Lower leg skin (tissue), 4 donors: ENCODE data around the gene CD84. TPM values are rescaled to one million over a fixed set of nuclear protein-coding genes. Genes with fewer than 3 reads are reported as not detected.

Experiments used
- DNase-seq, 2 donors: peaks; one replicate each; pipeline ENCODE4 v3.0.0-alpha.2; 2019; ENCODE audit warnings: low spot score in 2 of 2
- H3K4me3 ChIP-seq: fragments of 200-600 bp; sonication (generic); 2 replicates; pipeline ENCODE4 v1.5.1; 2017; ENCODE audit warnings: mild to moderate bottlenecking, low read depth; ENCODE audit not compliant: poor library complexity, severe bottlenecking
- POLR2A ChIP-seq, 2 donors: fragments of 450-650 bp; IDR thresholded peaks; one replicate each; pipeline ENCODE4 v1.6.1; 2016 to 2017; ENCODE audit warnings: antibody characterized with exemption in 2 of 2, mild to moderate bottlenecking in 1 of 2, moderate library complexity in 1 of 2
- WGBS, 2 donors: methylation state at CpG; one replicate each; pipeline ENCODE4 v1.1.5; 2018; 5-methylcytosine and 5-hydroxymethylcytosine counted together
- intact Hi-C: fragments of 100-400 bp; cut with DNase I; formaldehyde crosslinking; loops from one replicate; pipeline ENCODE4 v1.15.0; 2023; ENCODE audit warnings: low total_unique reads
- total RNA-seq, 4 donors: library from RNA; depleted of rRNA; stranded (reverse); fragments of >200 nt; gene quantifications; one replicate each; pipeline ENCODE4 v1.1.0, GENCODE V29; 2016
- TF ChIP-seq, protein P1 (sequence below), 3 donors: fragments of 450-650 bp; IDR thresholded peaks; one replicate each; pipeline ENCODE4 v1.5.1; 2016; ENCODE audit warnings: antibody characterized with exemption in 3 of 3, mild to moderate bottlenecking in 3 of 3, moderate library complexity in 2 of 3

Gene CD84
- total RNA-seq, 4 donors from 2014 or later = 1.7 to 3.9 (median 2.0) TPM

DNA sequence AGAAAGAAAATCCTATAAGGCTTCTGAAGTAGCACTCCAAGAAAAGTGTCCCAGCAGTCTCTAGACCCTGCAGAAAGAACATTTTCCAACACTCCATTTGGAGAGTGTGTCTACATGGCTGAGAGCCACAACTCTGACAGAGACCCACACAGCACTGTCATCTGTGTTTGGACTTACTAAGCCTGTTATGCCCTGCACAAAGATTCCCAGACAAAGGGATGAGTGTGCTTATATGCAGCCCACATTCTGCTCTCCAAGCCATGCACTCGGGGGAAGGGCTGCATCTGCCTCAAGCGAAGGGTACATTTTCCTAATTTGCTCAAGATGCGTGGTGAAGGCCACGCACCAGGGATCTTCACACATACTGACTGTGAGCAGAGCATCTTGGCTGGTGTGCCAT, 31.9 kb downstream of the CD84 start:
- no peak for DNase-seq
- intact Hi-C loops = no loop called here

DNA sequence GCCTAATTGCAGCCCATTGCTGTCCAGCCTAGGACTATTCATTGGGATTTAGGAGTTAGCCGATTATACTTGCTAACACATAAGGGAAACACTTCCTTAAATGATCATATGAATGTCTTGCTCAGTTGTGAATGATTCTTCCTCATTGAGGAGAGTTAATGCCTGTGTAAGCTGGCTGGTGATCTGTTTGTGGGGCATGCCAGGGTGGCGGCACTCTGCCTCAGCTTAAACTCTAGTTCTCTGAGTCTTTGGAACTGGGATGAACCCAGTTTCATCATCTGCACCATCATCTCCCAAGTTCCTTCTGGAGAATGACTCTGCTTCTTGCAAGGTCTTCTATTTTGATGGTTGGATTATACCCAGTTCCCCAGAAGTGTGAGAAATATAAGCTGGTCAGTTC, 32.4 kb downstream of the CD84 start:
- TF ChIP-seq, protein P1, sequence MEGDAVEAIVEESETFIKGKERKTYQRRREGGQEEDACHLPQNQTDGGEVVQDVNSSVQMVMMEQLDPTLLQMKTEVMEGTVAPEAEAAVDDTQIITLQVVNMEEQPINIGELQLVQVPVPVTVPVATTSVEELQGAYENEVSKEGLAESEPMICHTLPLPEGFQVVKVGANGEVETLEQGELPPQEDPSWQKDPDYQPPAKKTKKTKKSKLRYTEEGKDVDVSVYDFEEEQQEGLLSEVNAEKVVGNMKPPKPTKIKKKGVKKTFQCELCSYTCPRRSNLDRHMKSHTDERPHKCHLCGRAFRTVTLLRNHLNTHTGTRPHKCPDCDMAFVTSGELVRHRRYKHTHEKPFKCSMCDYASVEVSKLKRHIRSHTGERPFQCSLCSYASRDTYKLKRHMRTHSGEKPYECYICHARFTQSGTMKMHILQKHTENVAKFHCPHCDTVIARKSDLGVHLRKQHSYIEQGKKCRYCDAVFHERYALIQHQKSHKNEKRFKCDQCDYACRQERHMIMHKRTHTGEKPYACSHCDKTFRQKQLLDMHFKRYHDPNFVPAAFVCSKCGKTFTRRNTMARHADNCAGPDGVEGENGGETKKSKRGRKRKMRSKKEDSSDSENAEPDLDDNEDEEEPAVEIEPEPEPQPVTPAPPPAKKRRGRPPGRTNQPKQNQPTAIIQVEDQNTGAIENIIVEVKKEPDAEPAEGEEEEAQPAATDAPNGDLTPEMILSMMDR (IDR thresholded peaks at IDR 0.05) = no peak
- TF ChIP-seq POLR2A (IDR thresholded peaks at IDR 0.05) = no peak
- intact Hi-C loops = no loop called here
- DNase-seq = peak in 1 of 2 donors; percentile 26
- WGBS, 2 donors = 82 to 88% methylated on average over 2 of the region's 2 CpGs
- H3K4me3 ChIP-seq = no peak overlapping the region

More for the DNA sequence above, 31.9 kb downstream of the CD84 start:
- no peak overlapping the region for H3K4me3 ChIP-seq
- TF ChIP-seq POLR2A (IDR thresholded peaks at IDR 0.05) = no peak
- TF ChIP-seq, protein P1 (IDR thresholded peaks at IDR 0.05) = no peak
- WGBS, 2 donors = 73 to 83% methylated on average over 2 to 4 of the region's 4 CpGs

DNA sequence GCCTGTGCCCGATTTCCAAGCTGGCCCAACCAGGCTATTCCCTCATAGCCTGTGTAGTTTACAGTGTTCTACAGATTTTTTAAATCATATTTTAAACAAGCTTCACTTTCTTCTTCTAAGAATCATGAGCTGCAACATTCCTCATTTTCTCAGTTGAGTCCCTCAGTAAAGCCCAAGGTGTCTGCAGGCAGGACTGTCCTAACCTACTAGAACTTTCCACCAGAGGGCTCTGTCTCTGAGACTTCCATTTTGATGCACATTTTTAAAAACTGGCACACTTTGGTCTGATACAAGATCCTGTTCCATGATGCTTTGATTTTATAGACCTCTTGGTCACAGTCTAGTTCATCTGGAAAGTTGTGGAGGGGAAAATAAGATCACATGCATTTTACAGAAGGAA, 34.6 kb downstream of the CD84 start:
- intact Hi-C loops = no loop called here
- H3K4me3 ChIP-seq = no peak overlapping the region
- no peak for DNase-seq
- WGBS, 2 donors = 90 to 91% methylated on average over 1 of the region's 1 CpG
- no peak for TF ChIP-seq POLR2A (IDR thresholded peaks at IDR 0.05)
- TF ChIP-seq, protein P1 (IDR thresholded peaks at IDR 0.05) = no peak

DNA sequence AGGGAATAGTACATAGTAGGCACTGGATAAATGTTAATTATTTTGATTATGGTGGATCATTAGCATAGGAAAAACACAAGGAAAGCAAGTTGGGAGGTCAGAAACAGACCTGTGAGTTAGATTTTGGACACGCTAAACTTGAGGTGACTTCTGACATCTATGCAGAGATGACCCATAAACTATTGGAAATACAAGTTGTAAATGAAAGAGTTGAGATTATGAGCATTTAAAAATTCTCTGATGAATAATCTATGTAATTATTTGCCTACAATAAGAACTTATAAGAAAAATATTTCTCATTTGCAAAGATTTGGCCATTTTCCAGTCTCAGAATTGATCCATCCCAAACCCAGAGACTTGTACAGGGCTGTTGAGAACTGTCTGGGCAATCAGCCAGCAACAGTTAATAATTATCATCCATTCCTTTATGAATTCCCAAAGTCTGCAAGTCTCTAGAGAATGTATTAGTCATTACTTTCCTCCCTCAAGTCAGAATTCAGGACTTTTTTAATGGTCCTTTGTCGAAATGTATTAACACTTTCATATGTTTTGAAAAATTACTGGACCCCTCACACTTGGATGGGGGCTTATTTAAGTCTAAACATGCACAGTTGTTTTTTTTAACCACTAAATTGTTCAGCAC, 36.9 kb downstream of the CD84 start:
- 0 to 46% methylated on average over 2 of the region's 2 CpGs for WGBS, 2 donors
- no peak for DNase-seq
- no peak for TF ChIP-seq POLR2A (IDR thresholded peaks at IDR 0.05)
- TF ChIP-seq, protein P1 (IDR thresholded peaks at IDR 0.05) = no peak
- intact Hi-C loops = no loop called here
- no peak overlapping the region for H3K4me3 ChIP-seq

DNA sequence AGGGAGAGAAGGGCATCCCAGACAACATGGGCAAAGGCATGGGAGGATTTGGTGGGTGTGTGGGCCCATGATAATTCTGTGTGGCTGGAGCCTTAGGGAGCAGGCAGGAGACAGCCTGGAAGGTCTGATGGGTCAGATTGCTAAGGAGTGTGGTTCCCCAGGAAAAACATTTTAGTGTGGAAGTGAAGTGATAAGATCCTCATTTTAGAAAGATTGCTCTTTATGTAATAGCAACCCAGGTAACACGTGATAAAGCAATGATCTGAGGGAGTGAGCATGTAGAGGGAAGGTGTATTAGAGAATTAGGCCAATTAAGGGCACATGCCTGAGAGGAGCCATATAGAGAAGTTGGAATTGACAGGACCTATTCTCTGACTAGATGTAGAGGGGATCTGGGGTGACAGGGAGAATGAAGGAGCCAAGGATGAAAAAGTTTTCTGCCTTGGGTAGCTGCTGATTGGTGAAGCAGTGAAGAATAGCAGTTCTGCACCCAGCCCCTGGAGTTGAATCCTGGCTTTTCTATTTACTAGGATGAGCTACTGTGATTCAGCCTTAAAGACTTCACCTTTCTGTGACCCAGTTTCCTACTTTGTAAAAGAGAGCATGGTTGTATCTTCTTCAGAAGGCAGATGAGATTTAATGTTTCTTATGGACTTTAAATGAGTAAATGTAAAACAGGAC, 37.5 kb downstream of the CD84 start:
- WGBS, 2 donors = 63 to 68% methylated on average over 1 of the region's 1 CpG
- intact Hi-C loops = no loop called here
- H3K4me3 ChIP-seq = no peak overlapping the region
- DNase-seq = no peak
- TF ChIP-seq, protein P1 (IDR thresholded peaks at IDR 0.05) = no peak
- no peak for TF ChIP-seq POLR2A (IDR thresholded peaks at IDR 0.05)
